ENCODE data around the gene TMPRSS5. TPM values are rescaled to one million over a fixed set of nuclear protein-coding genes. Genes with fewer than 3 reads are reported as not detected.
"Not testable (repeated sequence)": the region's sequence is repeated elsewhere in the genome, so short reads cannot be mapped to it uniquely, and the experiment has no call there.

The TMPRSS5 gene
- total RNA-seq, 1 donor, result not detected

DNA sequence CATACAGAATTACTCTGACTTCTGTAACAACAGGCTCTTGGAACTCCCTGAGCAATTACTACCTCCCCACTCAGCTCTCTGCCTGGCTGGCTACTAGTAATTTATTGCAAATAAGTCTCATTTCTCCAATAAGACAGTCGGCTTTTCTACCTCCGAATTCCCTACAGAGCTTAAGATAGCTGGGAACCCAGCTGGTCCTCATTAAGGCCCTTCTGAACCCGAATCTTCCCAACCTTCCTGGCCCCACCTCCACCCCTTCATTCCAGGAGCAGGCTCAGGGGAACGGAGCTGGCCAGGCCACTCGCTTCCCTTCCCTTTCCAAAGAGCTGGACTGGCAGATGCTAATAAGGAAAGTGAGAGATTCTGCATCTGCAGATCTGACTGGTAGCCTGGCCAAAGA is 21.6 kb downstream of the TMPRSS5 start:
- H3K9me3 ChIP-seq (ENCODE audit: low read depth, low read length), result no peaks in the 10 kb centered on the region
- H3K27me3 ChIP-seq (ENCODE audit: insufficient read depth, low read length), result no peaks in the 10 kb centered on the region
- no peak overlapping the region for H3K4me3 ChIP-seq (ENCODE audit: low read length)
- H3K4me1 ChIP-seq (ENCODE audit: insufficient read depth, low read length), result no peaks in the 10 kb centered on the region

DNA sequence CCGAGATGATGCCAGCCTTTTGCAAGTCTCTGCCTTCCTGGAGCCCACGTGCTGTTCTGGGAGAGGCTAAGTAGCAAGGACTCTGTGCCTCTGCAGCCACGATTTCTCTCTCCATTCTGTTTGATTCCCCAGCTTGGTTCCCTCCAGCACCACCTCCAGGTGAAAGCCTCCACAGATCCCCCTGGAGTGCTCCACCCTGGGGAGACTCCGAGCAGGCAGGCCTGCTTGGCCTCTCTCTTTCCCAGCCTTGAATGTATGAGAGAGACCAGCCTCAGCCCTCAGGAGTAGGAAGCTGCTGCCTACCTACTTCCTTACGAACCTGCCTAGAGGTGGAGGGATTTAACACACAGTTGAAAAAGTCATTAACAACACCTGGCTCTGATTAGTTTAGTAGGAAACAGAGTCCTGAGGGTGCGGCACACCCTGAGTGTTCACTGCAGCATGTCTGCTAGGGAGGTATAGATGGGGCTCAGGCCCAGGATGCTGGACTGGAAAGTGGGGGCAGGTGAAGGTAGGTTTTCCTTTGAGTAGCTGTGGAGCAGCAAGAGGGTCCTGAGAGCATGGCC is 22.5 kb downstream of the TMPRSS5 start:
- Histone ChIP-seq H3K27me3 (ENCODE audit: insufficient read depth, low read length) (no peaks in the 10 kb centered on the region), H3K4me3 (ENCODE audit: low read length) (no peak overlapping the region), H3K9me3 (ENCODE audit: low read depth, low read length) (no peaks in the 10 kb centered on the region)

DNA sequence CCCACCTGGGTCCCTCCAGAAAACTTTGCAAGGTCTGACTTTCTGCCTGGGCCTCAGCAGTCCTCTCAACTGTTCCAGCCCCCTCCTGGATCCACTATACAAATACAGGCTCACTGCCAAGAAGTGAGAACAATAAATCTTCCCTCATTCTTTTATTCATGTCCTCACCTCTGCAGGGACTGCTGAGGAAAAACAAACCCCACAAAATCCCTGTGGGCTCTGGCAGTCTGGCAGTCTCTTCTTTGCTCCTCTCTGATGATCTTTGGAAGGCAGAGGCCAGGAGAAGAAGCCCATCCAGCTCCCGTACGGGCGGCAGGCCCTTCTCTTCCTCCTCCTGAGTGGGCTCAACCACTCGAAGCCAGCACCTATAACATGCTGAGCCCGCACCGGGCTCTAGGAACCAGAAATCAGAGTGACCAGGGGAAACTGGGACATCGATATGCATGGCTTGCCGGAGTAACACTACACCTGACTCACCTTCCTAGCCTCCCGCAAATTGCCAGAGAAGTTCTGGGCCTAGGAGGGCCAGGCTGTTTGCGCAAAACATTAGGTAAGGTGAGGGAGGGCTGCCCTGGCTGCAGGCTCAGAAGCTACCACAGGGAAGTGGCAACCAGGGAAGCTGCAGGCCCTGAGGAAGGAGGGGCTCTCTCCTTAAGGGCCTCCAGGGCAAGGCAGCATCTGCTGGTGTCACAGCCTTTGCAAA is 24.2 kb downstream of the TMPRSS5 start:
- Histone ChIP-seq H3K27me3 (ENCODE audit: insufficient read depth, low read length) (no peaks in the 10 kb centered on the region), H3K9me3 (ENCODE audit: low read depth, low read length) (no peaks in the 10 kb centered on the region), H3K4me3 (ENCODE audit: low read length) (no peak overlapping the region), H3K4me1 (ENCODE audit: insufficient read depth, low read length) (no peaks in the 10 kb centered on the region)

More for the DNA sequence above, 22.5 kb downstream of the TMPRSS5 start:
- no peaks in the 10 kb centered on the region for H3K4me1 ChIP-seq (ENCODE audit: insufficient read depth, low read length)

DNA sequence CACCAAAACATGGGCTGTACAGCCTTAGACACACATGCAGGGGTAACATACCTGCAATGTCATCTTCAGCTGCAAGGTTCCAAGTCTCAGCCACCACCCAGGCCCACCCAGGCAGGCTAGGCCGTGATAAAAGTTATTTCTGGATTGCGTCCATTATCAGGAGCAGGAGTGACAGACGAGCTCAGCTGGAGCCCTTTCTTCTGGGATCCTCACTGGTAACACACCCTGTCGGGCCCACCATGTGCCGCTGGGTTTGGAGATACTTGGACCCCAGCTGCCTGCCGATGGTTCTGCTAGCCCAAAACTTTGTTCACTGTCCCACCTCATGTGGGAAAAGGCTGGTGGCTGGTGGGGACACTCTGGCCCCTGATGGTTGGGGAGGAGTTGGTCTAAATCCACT is 24.8 kb downstream of the TMPRSS5 start:
- Histone ChIP-seq H3K27me3 (ENCODE audit: insufficient read depth, low read length) (no peaks in the 10 kb centered on the region), H3K9me3 (ENCODE audit: low read depth, low read length) (no peaks in the 10 kb centered on the region), H3K4me3 (ENCODE audit: low read length) (no peak overlapping the region), H3K4me1 (ENCODE audit: insufficient read depth, low read length) (no peaks in the 10 kb centered on the region)

DNA sequence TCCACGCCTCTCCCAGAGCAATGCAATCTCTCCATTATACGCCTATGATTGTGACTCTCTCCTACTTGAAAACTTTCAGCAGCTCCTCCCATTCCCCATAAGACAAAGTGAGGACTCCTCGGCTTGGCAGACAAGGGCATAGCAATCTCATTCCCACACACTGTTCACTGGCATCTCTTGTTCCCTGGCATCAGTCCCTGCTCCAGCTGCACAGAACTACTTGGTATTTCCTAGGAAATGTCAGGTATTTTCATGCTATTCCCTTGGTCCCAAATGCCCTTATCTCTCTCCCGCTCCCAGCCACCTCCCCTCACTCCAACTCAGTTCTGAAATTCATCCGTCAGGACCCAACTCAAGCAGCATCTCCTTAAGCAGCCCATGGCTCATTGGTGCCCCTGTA is 28.4 kb downstream of the TMPRSS5 start:
- H3K4me1 ChIP-seq (ENCODE audit: insufficient read depth, low read length), result no peaks in the 10 kb centered on the region
- H3K9me3 ChIP-seq (ENCODE audit: low read depth, low read length), result no peaks in the 10 kb centered on the region
- no peaks in the 10 kb centered on the region for H3K27me3 ChIP-seq (ENCODE audit: insufficient read depth, low read length)
- H3K4me3 ChIP-seq (ENCODE audit: low read length), result no peak overlapping the region

DNA sequence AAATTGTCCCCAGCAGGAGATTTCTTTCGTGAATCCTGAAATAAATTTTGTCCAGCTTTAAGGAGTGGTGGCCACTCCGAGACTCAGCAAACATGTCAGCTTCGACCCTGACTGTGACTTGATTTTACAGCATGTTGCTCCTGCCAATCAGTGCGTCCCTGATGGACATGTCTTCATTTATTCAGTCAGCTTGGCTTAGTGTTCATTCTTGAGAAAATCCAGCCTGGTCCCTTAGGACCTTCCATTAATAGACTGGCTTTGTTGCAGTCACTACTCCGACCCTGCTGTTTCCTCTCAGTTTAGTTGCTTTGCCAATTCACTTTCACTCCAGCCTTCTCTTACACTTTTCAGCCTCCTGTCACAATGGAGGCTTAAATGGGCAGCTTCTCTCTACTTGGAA is 30.5 kb downstream of the TMPRSS5 start:
- Histone ChIP-seq H3K27me3 (ENCODE audit: insufficient read depth, low read length) (no peaks in the 10 kb centered on the region), H3K4me1 (ENCODE audit: insufficient read depth, low read length) (no peaks in the 10 kb centered on the region), H3K4me3 (ENCODE audit: low read length) (no peak overlapping the region), H3K9me3 (ENCODE audit: low read depth, low read length) (no peaks in the 10 kb centered on the region)

DNA sequence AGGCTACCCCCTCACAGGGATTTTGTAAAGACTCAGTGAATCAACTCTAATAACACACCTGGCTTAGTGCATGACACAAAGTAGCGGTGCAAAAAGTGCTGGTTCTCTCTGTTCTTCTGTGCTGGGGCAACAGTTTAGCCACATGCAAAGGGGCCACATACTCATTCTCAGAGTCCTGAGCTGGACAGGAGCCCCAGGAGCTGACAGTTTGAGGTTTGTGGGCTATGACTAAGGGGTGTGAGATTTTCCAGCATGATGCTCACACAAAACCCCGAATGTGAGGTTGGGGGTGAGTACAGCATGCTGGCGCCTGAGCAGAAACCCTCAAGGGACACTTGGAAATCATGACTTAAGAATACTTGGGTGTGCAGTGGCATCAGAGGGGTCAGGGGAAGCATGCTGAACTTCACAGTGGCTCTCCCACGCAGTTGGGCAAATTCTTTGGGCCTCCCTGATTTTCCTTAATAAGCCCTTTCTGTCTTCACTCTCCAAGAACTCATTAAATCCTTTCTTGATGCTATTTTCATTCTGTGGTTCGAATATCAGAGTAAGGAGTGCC is 31.0 kb downstream of the TMPRSS5 start:
- Histone ChIP-seq H3K9me3 (ENCODE audit: low read depth, low read length) (no peaks in the 10 kb centered on the region), H3K4me1 (ENCODE audit: insufficient read depth, low read length) (no peaks in the 10 kb centered on the region), H3K27me3 (ENCODE audit: insufficient read depth, low read length) (no peaks in the 10 kb centered on the region), H3K4me3 (ENCODE audit: low read length) (no peak overlapping the region)

DNA sequence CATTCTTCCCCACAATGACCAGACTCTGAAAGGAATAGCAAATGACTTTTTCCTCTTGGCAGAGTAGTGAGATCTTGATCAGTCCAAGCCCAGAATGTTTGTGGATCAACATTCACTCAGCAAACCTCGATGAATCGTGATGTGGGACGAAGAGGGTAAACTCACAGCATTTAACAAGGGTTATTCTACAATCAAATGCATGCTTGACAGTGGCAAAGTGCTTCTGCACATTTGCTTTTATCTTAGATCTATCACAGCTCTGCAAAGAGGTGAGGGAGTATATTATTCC is 31.8 kb downstream of the TMPRSS5 start:
- H3K4me3 ChIP-seq (ENCODE audit: low read length), result no peak overlapping the region
- no peaks in the 10 kb centered on the region for H3K27me3 ChIP-seq (ENCODE audit: insufficient read depth, low read length)

DNA sequence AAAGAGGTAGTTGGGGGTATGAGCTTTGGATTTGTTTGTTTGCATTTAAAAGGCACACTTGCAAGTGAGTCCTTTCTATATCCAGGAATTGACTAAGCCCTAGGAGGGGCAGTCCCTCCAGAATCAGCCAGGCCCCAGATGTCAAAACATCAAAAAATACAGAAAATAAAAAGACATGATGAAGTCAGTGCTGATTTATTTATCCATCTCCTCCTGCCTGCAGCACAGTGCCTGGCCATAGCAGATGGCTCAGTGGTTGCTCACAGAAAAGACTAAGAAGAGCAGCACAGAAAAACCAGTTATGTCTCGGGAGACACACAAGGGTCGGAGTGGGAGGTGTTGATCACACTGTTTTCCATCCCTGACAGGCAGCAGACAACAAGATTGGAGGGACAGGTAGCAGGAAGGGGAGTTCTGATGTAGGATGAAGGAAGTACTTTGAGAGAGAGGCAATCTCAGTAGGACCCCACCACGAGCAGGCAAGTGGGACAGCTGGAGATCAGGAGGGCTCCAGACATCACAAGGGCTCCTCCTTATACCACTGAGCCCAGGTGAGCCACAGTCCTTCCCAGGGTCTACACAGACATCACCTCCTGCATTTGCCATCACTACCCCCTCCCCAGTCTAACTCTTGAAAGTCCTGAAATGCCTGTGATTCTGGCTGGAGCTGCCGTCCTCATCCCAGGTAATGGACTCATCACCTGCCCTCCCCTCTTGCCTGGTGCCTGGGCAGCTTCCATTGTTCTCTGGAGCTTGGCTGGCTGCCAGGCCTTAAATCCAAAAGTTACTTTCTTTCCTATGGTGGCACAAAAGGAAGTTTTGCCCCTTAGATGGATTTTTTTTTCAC is 32.3 kb downstream of the TMPRSS5 start:
- H3K27me3 ChIP-seq (ENCODE audit: insufficient read depth, low read length), result no peaks in the 10 kb centered on the region
- no peaks in the 10 kb centered on the region for H3K9me3 ChIP-seq (ENCODE audit: low read depth, low read length)
- no peak overlapping the region for H3K4me3 ChIP-seq (ENCODE audit: low read length)
- no peaks in the 10 kb centered on the region for H3K4me1 ChIP-seq (ENCODE audit: insufficient read depth, low read length)

More for the DNA sequence above, 31.8 kb downstream of the TMPRSS5 start:
- H3K9me3 ChIP-seq (ENCODE audit: low read depth, low read length), result no peaks in the 10 kb centered on the region
- no peaks in the 10 kb centered on the region for H3K4me1 ChIP-seq (ENCODE audit: insufficient read depth, low read length)

DNA sequence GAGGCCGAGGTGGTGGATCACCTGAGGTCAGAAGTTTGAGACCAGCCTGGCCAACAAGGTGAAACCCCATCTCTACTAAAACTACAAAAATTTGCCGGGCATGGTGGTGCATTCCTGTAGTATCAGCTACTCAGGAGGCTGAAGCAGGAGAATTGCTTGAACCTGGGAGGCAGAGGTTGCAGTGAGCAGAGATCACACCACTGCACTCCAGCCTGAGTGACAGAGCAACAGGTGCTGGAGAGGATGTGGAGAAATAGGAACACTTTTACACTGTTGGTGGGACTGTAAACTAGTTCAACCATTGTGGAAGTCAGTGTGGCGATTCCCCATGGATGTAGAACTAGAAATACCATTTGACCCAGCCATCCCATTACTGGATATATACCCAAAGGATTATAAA is 34.2 kb downstream of the TMPRSS5 start:
- H3K4me3 ChIP-seq (ENCODE audit: low read length); H3K4me1 ChIP-seq (ENCODE audit: insufficient read depth, low read length); H3K9me3 ChIP-seq (ENCODE audit: low read depth, low read length); H3K27me3 ChIP-seq (ENCODE audit: insufficient read depth, low read length): not testable (repeated sequence)

DNA sequence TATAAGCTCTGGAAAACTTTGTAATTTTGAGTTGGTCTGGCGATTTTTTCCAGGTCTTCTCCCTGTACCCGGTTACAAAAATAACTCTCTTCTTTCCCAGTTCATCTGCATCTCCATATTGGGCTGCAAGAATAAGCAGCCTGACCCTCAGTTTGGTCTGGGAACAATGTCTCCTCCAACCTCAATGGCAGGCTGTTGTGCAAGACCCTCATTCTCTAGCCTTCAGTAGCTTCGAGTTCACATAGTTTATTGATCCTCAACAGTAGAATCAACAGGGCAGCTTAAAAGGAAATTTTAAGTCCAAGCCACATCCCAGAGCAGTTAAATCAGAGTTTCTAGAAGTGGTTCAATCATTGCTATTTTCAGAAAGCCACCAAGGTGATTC is 35.3 kb downstream of the TMPRSS5 start:
- Histone ChIP-seq H3K4me1 (ENCODE audit: insufficient read depth, low read length) (no peaks in the 10 kb centered on the region), H3K4me3 (ENCODE audit: low read length) (no peak overlapping the region), H3K27me3 (ENCODE audit: insufficient read depth, low read length) (no peaks in the 10 kb centered on the region), H3K9me3 (ENCODE audit: low read depth, low read length) (no peaks in the 10 kb centered on the region)

DNA sequence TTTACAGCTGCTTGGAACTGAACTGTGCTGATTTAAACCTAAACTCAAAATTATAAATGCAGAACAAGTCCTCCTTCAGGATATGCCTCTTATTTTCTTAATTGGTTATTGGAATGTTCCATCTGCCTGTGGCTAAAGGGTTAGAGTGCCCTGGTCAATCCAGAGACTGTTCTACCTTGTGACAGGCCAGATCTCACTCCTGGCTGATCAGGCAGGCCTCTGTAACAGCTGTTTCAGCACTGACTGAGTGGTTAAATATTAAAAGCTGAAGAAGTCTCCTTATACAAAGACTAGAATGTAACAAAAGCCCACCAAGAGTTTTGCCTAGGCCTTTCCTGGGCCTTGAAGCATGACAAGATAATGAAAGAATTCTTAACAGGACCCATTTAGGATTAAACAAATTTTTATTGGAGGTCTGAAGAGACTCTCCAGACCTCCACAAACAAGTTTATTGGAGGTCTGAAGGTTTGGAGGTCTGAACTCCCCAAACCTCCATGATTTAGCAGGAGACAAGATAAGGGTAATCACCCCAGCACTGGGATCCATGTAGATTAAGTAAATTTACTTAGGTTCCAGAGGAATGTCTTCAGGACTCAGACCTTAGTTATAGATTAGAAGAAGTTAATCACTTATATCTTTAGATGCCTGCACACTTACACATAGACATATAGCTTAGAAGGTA is 35.8 kb downstream of the TMPRSS5 start:
- no peaks in the 10 kb centered on the region for H3K27me3 ChIP-seq (ENCODE audit: insufficient read depth, low read length)
- no peaks in the 10 kb centered on the region for H3K4me1 ChIP-seq (ENCODE audit: insufficient read depth, low read length)
- no peak overlapping the region for H3K4me3 ChIP-seq (ENCODE audit: low read length)
- no peaks in the 10 kb centered on the region for H3K9me3 ChIP-seq (ENCODE audit: low read depth, low read length)

DNA sequence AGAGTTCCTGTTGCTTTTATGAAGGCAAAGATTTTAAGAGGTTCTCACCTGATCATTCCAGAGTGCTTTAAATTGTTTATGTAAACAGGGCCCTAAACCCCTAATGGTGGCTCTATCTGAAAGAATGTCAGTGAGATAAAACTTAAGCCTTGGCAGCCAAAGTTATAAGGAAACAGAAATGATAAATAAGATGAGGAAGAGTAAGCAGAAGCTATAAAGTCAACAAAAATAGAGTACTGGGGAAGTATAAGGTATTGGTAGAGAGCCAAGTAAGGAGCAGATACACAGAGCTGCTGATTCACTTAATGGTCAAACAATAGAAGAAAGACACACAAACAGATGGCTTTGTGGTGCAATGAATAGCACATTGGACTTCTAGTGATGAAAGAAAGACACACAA is 37.9 kb downstream of the TMPRSS5 start:
- no peaks in the 10 kb centered on the region for H3K27me3 ChIP-seq (ENCODE audit: insufficient read depth, low read length)
- H3K4me1 ChIP-seq (ENCODE audit: insufficient read depth, low read length), result no peaks in the 10 kb centered on the region
- H3K9me3 ChIP-seq (ENCODE audit: low read depth, low read length), result no peaks in the 10 kb centered on the region
- H3K4me3 ChIP-seq (ENCODE audit: low read length), result no peak overlapping the region

DNA sequence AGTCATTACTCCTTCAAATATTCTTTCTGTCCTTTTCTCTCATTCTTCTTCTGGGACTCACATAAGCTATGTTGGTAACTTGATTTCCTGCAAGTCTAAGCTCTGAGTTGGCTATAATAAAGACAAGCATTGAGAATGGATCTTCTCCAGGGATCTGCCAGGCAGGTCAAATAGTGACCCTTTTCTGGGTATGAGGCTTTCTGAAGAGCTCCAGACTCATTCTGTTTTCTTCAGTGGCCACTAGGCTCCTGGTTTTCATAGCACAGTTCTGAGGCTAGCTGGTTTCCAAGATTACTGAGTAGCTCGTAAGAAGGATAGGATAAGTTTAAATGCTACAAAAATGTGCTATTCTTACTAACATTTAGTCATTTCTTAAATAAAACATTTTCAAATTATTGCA is 38.3 kb downstream of the TMPRSS5 start:
- H3K4me3 ChIP-seq (ENCODE audit: low read length), result no peak overlapping the region
- H3K9me3 ChIP-seq (ENCODE audit: low read depth, low read length), result no peaks in the 10 kb centered on the region
- no peaks in the 10 kb centered on the region for H3K27me3 ChIP-seq (ENCODE audit: insufficient read depth, low read length)
- no peaks in the 10 kb centered on the region for H3K4me1 ChIP-seq (ENCODE audit: insufficient read depth, low read length)

DNA sequence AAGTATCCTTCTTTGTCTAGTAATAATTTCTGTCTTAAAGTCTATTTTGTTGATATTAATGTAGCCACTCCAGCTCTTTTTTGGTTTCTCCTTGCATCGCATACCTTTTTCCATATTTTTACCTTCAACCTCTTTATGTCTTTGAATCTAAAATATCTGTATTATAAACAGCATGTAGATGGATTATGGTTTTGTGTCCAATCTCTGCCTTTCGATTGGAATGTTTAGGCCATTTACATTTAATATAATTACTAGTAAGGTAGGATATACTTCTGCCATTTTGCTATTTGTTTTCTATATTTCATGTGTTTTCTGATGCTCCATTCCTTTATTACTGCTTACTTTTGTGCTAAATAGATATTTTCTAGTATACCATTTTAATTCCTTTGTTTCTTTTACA is 39.5 kb downstream of the TMPRSS5 start:
- Histone ChIP-seq H3K27me3 (ENCODE audit: insufficient read depth, low read length) (no peaks in the 10 kb centered on the region), H3K4me3 (ENCODE audit: low read length) (no peak overlapping the region), H3K9me3 (ENCODE audit: low read depth, low read length) (no peaks in the 10 kb centered on the region), H3K4me1 (ENCODE audit: insufficient read depth, low read length) (no peaks in the 10 kb centered on the region)

Measured in mononuclear cell (primary cell).